HL-60 (cell line): ENCODE data around the gene CYP27A1.
A peak's percentile ranks its signal among the peaks of the same experiment; 100 is the strongest.

ENCODE experiments used
- DNase-seq, 2 experiments: peaks; one replicate each; pipeline ENCODE4 v3.0.0-alpha.2; 2010 to 2020; ENCODE audit warnings: low read depth in 1 of 2, low spot score in 1 of 2
- H3K27ac ChIP-seq: fragments of 250-450 bp; sonication (Bioruptor Pico); replicated peaks from 2 replicates; pipeline ENCODE4 v1.5.1; 2020; ENCODE audit warnings: mild to moderate bottlenecking, moderate library complexity
- H3K27me3 ChIP-seq: fragments of 250-450 bp; sonication (Bioruptor Pico); 2 replicates; pipeline ENCODE4 v1.5.1; 2021; ENCODE audit warnings: mild to moderate bottlenecking, moderate library complexity; ENCODE audit not compliant: insufficient read depth, poor library complexity, severe bottlenecking
- H3K4me3 ChIP-seq: replicated peaks from 2 replicates; pipeline ENCODE4 v1.5.1; 2011; ENCODE audit warnings: mild to moderate bottlenecking, control low read depth, low read length; ENCODE audit not compliant: insufficient read depth
- GABPA ChIP-seq: IDR thresholded peaks from 2 replicates; pipeline ENCODE4 v1.6.1; 2012; ENCODE audit warnings: low read depth
- POLR2AphosphoS5 ChIP-seq: IDR thresholded peaks from 2 replicates; pipeline ENCODE4 v1.6.1; 2012; ENCODE audit warnings: low read depth
- SPI1 ChIP-seq: IDR thresholded peaks from 2 replicates; pipeline ENCODE4 v1.6.1; 2012; ENCODE audit warnings: low read depth, mild to moderate bottlenecking, borderline replicate concordance
- TF ChIP-seq, protein P1 (sequence below): IDR thresholded peaks from 2 replicates; pipeline ENCODE4 v1.6.1; 2012; ENCODE audit warnings: low read depth; ENCODE audit not compliant: insufficient replicate concordance
- TF ChIP-seq, protein P2 (sequence below): IDR thresholded peaks from one replicate; pipeline ENCODE4 v1.5.1; 2011; ENCODE audit warnings: low read length, control low read depth, inconsistent platforms; ENCODE audit not compliant: insufficient read depth

Gene CYP27A1

DNA sequence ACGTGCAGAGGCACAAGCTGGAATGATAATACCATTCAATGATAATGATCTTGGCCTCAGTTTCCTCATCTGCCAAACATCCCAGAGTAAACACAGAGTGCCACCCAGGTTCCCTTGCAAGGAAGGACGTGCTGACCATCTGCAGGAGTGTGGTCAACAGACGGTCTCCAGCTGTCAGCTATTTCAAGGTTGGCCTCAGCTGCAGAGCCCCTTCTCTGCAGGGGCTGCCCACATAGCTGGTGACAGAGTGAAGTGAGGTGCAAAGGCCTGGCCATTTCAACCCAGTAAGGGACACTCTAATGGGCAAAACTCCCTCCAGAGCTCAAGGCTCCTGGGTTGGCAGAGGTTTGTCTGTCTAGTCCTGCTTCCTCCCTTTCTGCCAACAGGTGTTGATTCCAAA is 69.3 kb downstream of the CYP27A1 start:
- TF ChIP-seq POLR2AphosphoS5: no peak
- TF ChIP-seq, protein P1, sequence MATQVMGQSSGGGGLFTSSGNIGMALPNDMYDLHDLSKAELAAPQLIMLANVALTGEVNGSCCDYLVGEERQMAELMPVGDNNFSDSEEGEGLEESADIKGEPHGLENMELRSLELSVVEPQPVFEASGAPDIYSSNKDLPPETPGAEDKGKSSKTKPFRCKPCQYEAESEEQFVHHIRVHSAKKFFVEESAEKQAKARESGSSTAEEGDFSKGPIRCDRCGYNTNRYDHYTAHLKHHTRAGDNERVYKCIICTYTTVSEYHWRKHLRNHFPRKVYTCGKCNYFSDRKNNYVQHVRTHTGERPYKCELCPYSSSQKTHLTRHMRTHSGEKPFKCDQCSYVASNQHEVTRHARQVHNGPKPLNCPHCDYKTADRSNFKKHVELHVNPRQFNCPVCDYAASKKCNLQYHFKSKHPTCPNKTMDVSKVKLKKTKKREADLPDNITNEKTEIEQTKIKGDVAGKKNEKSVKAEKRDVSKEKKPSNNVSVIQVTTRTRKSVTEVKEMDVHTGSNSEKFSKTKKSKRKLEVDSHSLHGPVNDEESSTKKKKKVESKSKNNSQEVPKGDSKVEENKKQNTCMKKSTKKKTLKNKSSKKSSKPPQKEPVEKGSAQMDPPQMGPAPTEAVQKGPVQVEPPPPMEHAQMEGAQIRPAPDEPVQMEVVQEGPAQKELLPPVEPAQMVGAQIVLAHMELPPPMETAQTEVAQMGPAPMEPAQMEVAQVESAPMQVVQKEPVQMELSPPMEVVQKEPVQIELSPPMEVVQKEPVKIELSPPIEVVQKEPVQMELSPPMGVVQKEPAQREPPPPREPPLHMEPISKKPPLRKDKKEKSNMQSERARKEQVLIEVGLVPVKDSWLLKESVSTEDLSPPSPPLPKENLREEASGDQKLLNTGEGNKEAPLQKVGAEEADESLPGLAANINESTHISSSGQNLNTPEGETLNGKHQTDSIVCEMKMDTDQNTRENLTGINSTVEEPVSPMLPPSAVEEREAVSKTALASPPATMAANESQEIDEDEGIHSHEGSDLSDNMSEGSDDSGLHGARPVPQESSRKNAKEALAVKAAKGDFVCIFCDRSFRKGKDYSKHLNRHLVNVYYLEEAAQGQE: no peak
- TF ChIP-seq GABPA: no peak
- TF ChIP-seq, protein P2, sequence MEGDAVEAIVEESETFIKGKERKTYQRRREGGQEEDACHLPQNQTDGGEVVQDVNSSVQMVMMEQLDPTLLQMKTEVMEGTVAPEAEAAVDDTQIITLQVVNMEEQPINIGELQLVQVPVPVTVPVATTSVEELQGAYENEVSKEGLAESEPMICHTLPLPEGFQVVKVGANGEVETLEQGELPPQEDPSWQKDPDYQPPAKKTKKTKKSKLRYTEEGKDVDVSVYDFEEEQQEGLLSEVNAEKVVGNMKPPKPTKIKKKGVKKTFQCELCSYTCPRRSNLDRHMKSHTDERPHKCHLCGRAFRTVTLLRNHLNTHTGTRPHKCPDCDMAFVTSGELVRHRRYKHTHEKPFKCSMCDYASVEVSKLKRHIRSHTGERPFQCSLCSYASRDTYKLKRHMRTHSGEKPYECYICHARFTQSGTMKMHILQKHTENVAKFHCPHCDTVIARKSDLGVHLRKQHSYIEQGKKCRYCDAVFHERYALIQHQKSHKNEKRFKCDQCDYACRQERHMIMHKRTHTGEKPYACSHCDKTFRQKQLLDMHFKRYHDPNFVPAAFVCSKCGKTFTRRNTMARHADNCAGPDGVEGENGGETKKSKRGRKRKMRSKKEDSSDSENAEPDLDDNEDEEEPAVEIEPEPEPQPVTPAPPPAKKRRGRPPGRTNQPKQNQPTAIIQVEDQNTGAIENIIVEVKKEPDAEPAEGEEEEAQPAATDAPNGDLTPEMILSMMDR: no peak
- TF ChIP-seq SPI1: no peak
- DNase-seq: no peak
- Histone ChIP-seq H3K4me3 (no peak overlapping the region), H3K27ac (no peak overlapping the region), H3K27me3 (peaks cover 16% of the 10 kb centered on the region)

DNA sequence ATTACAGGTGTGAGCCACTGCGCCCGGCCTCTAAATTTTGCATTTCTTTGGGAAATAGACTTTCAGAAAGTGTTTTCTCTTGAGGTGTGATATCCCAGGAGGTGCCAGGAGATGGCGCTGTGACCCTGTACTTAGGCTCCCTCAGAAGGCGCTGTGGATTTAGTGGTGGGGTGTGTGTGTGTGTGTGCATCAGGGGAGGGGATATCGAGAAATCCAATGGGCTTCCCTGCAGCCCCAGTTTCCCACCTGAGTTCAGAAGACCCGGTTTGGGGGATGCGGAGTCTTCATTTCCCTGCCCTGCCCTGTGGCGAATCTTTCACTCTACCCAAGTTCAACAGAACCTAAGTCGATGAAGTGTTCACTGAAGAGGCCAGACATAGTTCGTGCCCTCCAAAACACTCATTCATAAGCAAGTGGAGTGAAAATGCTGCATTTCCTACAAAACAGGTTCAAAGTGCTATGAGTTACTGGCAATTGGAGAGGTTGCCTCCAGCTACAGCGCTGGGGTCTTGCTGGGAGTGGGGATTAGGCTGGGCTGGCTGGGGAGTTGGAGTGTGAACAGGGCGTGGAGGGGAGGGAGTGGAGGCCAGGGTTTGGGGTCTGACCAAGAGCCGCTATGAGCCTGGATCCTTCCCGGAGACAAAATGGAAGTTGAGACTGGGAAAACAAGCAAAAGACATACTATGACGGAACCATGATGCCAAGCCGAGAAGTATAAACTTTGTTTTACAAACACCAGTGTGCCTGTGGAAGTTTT is 71.1 kb downstream of the CYP27A1 start:
- no peak overlapping the region for H3K4me3 ChIP-seq
- DNase-seq: peak; percentile 43 to 57
- peaks cover 30% of the 10 kb centered on the region for H3K27me3 ChIP-seq

DNA sequence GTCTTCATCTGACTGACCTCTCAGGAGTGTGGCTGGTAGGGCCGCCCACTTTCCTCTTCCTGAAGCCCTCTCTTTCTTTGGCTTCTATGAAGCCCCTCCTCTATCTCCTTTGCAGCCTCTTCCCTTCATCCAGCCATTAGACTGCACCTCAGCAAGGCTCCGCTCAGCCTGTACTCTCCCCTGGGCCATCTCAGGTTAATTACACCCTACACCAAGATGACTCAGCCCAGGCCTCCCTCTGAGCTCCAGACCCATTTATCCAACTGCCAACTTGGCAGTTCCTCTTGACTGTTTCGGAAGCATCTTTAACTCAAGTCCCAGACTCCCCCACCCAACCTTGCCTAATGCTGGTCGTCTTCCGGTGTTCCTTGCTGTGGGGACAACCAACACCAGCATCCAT is 71.8 kb downstream of the CYP27A1 start:
- Histone ChIP-seq H3K4me3 (no peak overlapping the region), H3K27ac (no peak overlapping the region), H3K27me3 (peaks cover 37% of the 10 kb centered on the region)
- TF ChIP-seq, protein P2: no peak
- TF ChIP-seq SPI1: peak; percentile 33; the same call in 1 of the 2 replicates
- DNase-seq: peak; percentile 47 to 83

More for the DNA sequence above, 71.1 kb downstream of the CYP27A1 start:
- H3K27ac ChIP-seq: no peak overlapping the region
- TF ChIP-seq GABPA (no peak), POLR2AphosphoS5 (no peak)
- TF ChIP-seq, protein P2: peak; percentile 32

DNA sequence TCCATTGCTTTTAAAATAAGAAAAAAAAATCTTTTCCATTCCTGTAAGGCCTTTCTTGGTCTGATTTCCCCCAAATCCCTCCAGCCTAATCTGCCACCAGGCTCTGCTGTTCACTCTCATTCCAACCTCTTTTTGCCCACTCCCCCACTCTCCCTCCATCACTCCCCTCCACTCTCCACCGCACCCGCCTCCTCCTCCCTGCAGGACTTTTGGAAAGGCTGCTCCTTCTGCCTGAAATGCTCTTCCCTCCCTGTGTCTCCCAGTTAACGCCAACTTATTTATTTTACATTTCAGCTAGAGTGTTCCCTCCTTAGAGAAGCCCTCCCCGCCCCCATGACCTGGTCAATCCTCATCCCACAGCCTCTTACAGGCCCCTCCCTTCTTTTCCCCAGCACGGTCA is 72.9 kb downstream of the CYP27A1 start:
- peaks cover 43% of the 10 kb centered on the region for H3K27me3 ChIP-seq
- no peak for TF ChIP-seq SPI1
- no peak for TF ChIP-seq GABPA
- TF ChIP-seq, protein P1: no peak
- TF ChIP-seq POLR2AphosphoS5: no peak
- TF ChIP-seq, protein P2: no peak

More for the DNA sequence above, 72.9 kb downstream of the CYP27A1 start:
- DNase-seq: no peak
- Histone ChIP-seq H3K27ac (no peak overlapping the region), H3K4me3 (no peak overlapping the region)
